AG09319 (cell line): Measurements from ENCODE around the gene CNGB1.

Source experiments
- DNase-seq: peaks from one replicate; pipeline ENCODE4 v3.0.0-alpha.2; 2010; ENCODE audit warnings: low read depth; ENCODE audit errors: extremely low read depth
- TF ChIP-seq, protein P1 (sequence below): IDR thresholded peaks from 2 replicates; pipeline ENCODE4 v1.5.1; 2011; ENCODE audit warnings: low read depth, mild to moderate bottlenecking, inconsistent platforms, low read length, moderate library complexity

The CNGB1 gene

DNA sequence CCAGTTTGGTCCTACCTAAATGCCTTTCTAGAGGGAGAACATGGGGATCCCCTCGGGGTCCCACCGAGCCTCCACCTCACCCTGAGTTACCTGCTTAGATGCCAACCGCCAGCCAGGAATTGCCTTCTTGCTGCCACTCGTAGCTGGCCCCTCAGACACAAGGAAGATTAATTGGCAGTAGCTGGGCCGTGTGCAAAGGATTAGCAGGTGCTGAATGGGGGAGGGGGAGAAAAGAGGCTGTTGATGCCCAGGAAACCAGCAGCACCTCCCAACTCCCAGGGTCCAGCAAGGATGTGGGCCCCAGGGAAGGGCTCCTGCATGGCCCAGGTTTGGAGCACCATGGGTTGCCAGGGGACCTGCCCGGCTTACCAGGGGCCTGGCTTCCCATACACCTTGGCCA is at the start of gene CNGB1:
CNGB1 (minus strand) TSS at position 159 of the 400 bp plus-strand sequence. CDS start 3,842 bp downstream, outside the sequence.
- DNase-seq: no peak
- TF ChIP-seq, protein P1, sequence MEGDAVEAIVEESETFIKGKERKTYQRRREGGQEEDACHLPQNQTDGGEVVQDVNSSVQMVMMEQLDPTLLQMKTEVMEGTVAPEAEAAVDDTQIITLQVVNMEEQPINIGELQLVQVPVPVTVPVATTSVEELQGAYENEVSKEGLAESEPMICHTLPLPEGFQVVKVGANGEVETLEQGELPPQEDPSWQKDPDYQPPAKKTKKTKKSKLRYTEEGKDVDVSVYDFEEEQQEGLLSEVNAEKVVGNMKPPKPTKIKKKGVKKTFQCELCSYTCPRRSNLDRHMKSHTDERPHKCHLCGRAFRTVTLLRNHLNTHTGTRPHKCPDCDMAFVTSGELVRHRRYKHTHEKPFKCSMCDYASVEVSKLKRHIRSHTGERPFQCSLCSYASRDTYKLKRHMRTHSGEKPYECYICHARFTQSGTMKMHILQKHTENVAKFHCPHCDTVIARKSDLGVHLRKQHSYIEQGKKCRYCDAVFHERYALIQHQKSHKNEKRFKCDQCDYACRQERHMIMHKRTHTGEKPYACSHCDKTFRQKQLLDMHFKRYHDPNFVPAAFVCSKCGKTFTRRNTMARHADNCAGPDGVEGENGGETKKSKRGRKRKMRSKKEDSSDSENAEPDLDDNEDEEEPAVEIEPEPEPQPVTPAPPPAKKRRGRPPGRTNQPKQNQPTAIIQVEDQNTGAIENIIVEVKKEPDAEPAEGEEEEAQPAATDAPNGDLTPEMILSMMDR: no peak

- DNase-seq: no peak
- TF ChIP-seq, protein P1: no peak
These were observed 49.1 kb upstream of the CNGB1 start for GRCh38 chr16:58019866-58020538.

GRCh38 chr16:58018803-58019202 is 47.9 kb upstream of the CNGB1 start:
- TF ChIP-seq, protein P1: no peak
- DNase-seq: no peak

DNA sequence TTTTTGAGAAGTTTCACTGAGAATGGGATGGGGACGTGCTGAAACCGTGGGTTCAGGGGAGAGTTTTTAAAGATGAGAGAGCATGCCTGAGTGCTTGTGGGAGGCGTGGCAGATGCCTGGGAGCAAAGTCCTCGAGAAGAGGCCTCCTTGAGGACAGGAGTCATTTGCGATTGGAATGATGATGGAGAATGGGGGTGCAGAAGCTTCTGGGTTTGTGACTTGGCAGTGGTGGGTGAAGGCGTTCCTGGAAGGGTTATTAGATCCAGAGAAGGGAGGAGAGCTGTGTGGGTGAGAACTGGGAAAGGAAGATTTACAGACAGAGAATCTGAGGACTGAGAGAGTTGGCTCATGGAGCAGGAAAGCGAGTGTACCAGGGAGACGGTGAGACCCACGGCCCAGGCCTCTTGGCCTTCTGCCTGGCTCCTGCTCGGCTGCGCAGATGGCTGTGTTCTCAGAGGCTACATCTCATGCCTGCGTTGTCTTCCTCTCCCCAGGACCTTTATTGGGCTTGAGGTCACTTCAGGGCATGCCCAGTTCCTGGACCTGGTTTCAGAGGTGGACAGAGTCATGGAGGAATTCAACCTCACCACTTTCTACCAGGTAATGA is 46.0 kb upstream of the CNGB1 start:
- no peak for DNase-seq
- TF ChIP-seq, protein P1: no peak

DNA sequence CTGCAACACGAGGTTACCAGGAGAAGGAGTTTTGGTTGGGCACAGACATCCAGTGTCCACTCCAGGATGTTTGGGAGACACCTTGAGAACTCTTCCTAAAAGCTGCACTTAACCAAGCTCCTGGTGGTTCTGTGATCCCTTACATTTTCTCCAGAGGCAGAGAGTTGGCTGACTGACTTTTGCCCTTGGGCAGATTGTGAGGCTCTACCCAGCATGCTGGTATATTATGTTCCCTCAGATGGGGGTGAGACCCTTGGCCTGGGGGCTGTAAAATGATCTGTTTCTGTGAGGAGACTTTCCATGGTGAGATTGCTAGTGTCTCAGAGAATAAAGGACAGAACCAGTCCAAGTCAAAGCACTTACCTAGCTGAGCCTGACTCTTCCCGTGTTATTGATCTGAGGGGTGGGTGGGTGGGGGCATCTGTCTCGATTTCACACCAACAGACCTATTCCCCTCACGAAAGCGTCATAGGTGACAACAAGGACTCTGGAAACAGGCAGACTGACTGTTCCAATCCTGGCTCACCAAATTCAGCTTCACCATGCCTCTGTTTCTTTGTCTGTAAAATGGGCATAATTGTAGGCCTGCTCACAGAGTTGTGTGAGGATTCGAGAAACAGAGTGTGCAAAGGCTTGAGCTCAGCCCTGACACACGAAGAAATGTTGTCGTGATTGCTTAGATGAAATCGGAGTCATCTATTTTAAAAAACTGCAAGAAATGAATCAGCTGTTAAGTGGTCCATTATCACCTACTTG is 42.5 kb upstream of the CNGB1 start:
- TF ChIP-seq, protein P1: no peak
- no peak for DNase-seq

GRCh38 chr16:58012481-58012880 is 41.6 kb upstream of the CNGB1 start:
- TF ChIP-seq, protein P1: no peak
- no peak for DNase-seq

DNA sequence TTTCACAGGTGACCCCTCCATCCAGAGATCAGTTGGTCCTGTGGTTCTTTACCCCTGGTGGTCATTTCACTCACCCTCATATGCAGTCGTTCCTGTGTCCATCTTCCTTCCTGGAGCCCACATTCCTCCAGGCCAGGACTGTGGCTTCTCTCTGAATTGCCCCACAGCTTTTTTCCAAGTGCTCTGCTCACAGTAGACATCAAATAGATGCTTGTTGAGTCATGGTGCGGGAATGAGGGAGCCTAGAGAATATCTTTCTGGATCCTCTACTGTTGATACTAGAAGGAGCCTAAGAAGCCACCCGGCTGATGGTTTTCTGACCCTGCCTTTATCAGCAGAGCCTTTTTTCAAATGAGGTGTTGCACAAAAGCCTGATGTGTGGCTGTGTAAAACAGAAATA is 40.7 kb upstream of the CNGB1 start:
- DNase-seq: no peak
- TF ChIP-seq, protein P1: no peak
